K562 (cell line): ENCODE results near the gene PWWP2A. TPM values are rescaled to one million over a fixed set of nuclear protein-coding genes. Genes with fewer than 3 reads are reported as not detected.

ENCODE experiments used
- ATAC-seq: fragments of 200-7000 bp; cut with Tn5 transposase; 3 replicates; pipeline ENCODE4 v1.9.1; 2020; ENCODE audit warnings: moderate library complexity
- BruUV-seq: library from RNA; stranded (reverse); fragments of 400-500 nt; replicated peaks from 2 replicates; lab custom pipeline; 2021; lab: Mats Ljungman, UMichigan
- CTCF ChIA-PET: fragments of 300-600 bp; formaldehyde crosslinking; extraction: SDS; loops from one replicate; lab custom pipeline; 2021; ENCODE audit warnings: low intra/inter-chr PET ratio; lab: Yijun Ruan, JAX
- POLR2A ChIA-PET: fragments of 300-600, 350-650 bp; sonication (Branson Sonifier 250); formaldehyde crosslinking; extraction: SDS; loops from one replicate; lab custom pipeline; 2021; ENCODE audit warnings: antibody characterized with exemption, inconsistent platforms; lab: Yijun Ruan, JAX
- DNase-seq, 4 experiments: peaks; one replicate each; pipeline versions ENCODE4 v3.0.0 to v3.0.0-alpha.2; 2011 to 2018; ENCODE audit warnings: low spot score in 3 of 4, mixed read lengths in 3 of 4; ENCODE audit errors: extremely low read depth in 1 of 4
- FAIRE-seq: peaks from 2 replicates; lab custom pipeline; 2011; peaks lifted over from hg19 to GRCh38; lab: Jason Lieb, UNC
- H2AFZ ChIP-seq: 2 replicates; pipeline ENCODE4 v1.6.0; 2011; ENCODE audit warnings: low read depth, low read length, control low read depth, inconsistent platforms
- H3K27ac ChIP-seq: fragments of 200-600 bp; 3 replicates; pipeline ENCODE4 v1.8.0; 2011; ENCODE audit warnings: low read depth, mild to moderate bottlenecking, control low read depth, inconsistent platforms, low read length, moderate library complexity, mixed read lengths; ENCODE audit errors: extremely low read depth
- H3K27me3 ChIP-seq, 2 experiments: fragments of 300-600 bp in 1 of 2; 2 replicates in 1 of 2; 3 replicates in 1 of 2; pipeline versions ENCODE4 v1.6.0 to v1.8.0; 2011; ENCODE audit warnings: inconsistent platforms in 2 of 2, low read length in 2 of 2, mild to moderate bottlenecking in 1 of 2, mixed read lengths in 1 of 2, moderate library complexity in 1 of 2; ENCODE audit not compliant: control insufficient read depth in 2 of 2, insufficient read depth in 2 of 2
- H3K36me3 ChIP-seq: fragments of 300-600 bp; 3 replicates; pipeline ENCODE4 v1.8.0; 2011; ENCODE audit warnings: mild to moderate bottlenecking, low read length, inconsistent platforms; ENCODE audit not compliant: control insufficient read depth, insufficient read depth
- H3K4me1 ChIP-seq, 2 experiments: fragments of 200-600 bp in 1 of 2; replicated peaks in 1 of 2; 2 replicates in 1 of 2; 3 replicates in 1 of 2; pipeline versions ENCODE4 v1.5.1 to v1.8.0; 2011; ENCODE audit warnings: inconsistent platforms in 2 of 2, low read length in 2 of 2, mild to moderate bottlenecking in 1 of 2, mixed read lengths in 1 of 2, moderate library complexity in 1 of 2; ENCODE audit not compliant: control insufficient read depth in 2 of 2, insufficient read depth in 2 of 2
- H3K4me2 ChIP-seq: 2 replicates; pipeline ENCODE4 v1.6.1; 2011; ENCODE audit warnings: low read length, control low read depth, inconsistent platforms, mixed read lengths; ENCODE audit not compliant: insufficient read depth
- H3K4me3 ChIP-seq: fragments of 200-600 bp; sonication (generic), shearing (Covaris generic); 2 replicates; pipeline ENCODE4 v1.5.1; 2016; ENCODE audit warnings: control low read depth, inconsistent platforms
- H3K79me2 ChIP-seq: fragments of 200-600 bp; 3 replicates; pipeline ENCODE4 v1.8.0; 2011; ENCODE audit warnings: low read length, inconsistent platforms; ENCODE audit not compliant: control insufficient read depth, insufficient read depth
- H3K9ac ChIP-seq, 2 experiments: 2 replicates each; pipeline versions ENCODE4 v1.6.0 to v1.6.1; 2011; ENCODE audit warnings: low read depth in 2 of 2, low read length in 2 of 2, control low read depth in 1 of 2, inconsistent platforms in 1 of 2, mild to moderate bottlenecking in 1 of 2, mixed read lengths in 1 of 2; ENCODE audit not compliant: insufficient read depth in 1 of 2
- H3K9me1 ChIP-seq: one replicate; pipeline ENCODE4 v1.6.0; 2011; ENCODE audit warnings: inconsistent platforms, mild to moderate bottlenecking, low read length, moderate library complexity; ENCODE audit not compliant: control insufficient read depth, insufficient read depth
- H3K9me3 ChIP-seq: replicated peaks from 2 replicates; pipeline ENCODE4 v1.5.1; 2011; ENCODE audit warnings: low read depth, low read length, inconsistent platforms; ENCODE audit not compliant: control insufficient read depth, insufficient read depth
- H4K20me1 ChIP-seq: replicated peaks from 2 replicates; pipeline ENCODE4 v1.6.1; 2011; ENCODE audit warnings: low read length, inconsistent platforms, mixed read lengths; ENCODE audit not compliant: control insufficient read depth, insufficient read depth
- JUND ChIP-seq, 2 experiments: IDR thresholded peaks; 2 replicates in 1 of 2; 3 replicates in 1 of 2; pipeline ENCODE4 v1.6.1; 2011; ENCODE audit warnings: borderline replicate concordance in 2 of 2, low read depth in 2 of 2, low read length in 2 of 2, improper control_type of control experiment in 1 of 2, missing biosample characterization in 1 of 2, missing genetic modification characterization in 1 of 2, missing genetic modification reagents in 1 of 2
- WGBS: fragments of 100-300 bp; shearing (Covaris generic); methylation state at CpG from one replicate; pipeline ENCODE4 v1.1.6; 2016; ENCODE audit warnings: low coverage, mixed read lengths; ENCODE audit not compliant: insufficient coverage; ENCODE audit errors: missing lambda C conversion rate; 5-methylcytosine and 5-hydroxymethylcytosine counted together
- in situ Hi-C: fragments of 300-500 bp; cut with MboI; formaldehyde crosslinking; loops from 4 replicates; pipeline ENCODE4 v1.15.0; 2018; ENCODE audit warnings: inconsistent platforms, mixed read lengths
- intact Hi-C: fragments of 100-400 bp; cut with micrococcal nuclease; formaldehyde crosslinking; loops from 2 replicates; pipeline ENCODE4 v1.14.2; 2022
- polyA plus RNA-seq, 8 experiments: library from polyadenylated mRNA; depleted of rRNA in 4 of 8; stranded (reverse) in 5 of 8; unstranded in 3 of 8; fragments of >200 nt; fragmentation: Nextera tagmentation in 2 of 8; fragmentation: Illumina TruSeq in 1 of 8; extraction: Ambion mirVana in 2 of 8; extraction: Trizol in 1 of 8; gene quantifications; 2 replicates each; pipeline versions ENCODE4 v1.2.1 to v1.2.3, GENCODE V29; 2011 to 2014; ENCODE audit warnings: inconsistent platforms in 1 of 8, missing spikeins in 1 of 8
- total RNA-seq, 7 experiments: library from RNA; depleted of rRNA in 6 of 7; stranded (reverse); fragments of >200 nt in 6 of 7; fragmentation: Illumina TruSeq in 2 of 7; extraction: Trizol in 2 of 7; gene quantifications; 2 replicates each; pipeline versions ENCODE4 v1.2.1 to v1.2.3, GENCODE V29; 2011 to 2021; ENCODE audit warnings: low replicate concordance in 1 of 7
- TF ChIP-seq, protein P1 (sequence below): fragments of 250-450 bp; sonication (Bioruptor Pico); IDR thresholded peaks from 2 replicates; pipeline ENCODE4 v1.4.0; 2020; ENCODE audit warnings: mild to moderate bottlenecking, moderate library complexity
- TF ChIP-seq, protein P2 (sequence below), 2 experiments: fragments of 450-650 bp in 1 of 2; sonication (generic) in 1 of 2; formaldehyde crosslinking in 1 of 2; IDR thresholded peaks in 1 of 2; conservative IDR thresholded peaks in 1 of 2; 2 replicates each; pipeline versions ENCODE4 v1.6.1 to v1.8.1; 2016 to 2023; ENCODE audit warnings: mild to moderate bottlenecking in 2 of 2, moderate library complexity in 2 of 2, inconsistent platforms in 1 of 2, missing genetic modification reagents in 1 of 2

PWWP2A gene
- total and polyA plus RNA-seq, 9 of the 15 experiments (the other 6 are each of a cell fraction or from before 2014, with no cell fraction given) = 2.7 to 26.3 (median 14.6) TPM

DNA sequence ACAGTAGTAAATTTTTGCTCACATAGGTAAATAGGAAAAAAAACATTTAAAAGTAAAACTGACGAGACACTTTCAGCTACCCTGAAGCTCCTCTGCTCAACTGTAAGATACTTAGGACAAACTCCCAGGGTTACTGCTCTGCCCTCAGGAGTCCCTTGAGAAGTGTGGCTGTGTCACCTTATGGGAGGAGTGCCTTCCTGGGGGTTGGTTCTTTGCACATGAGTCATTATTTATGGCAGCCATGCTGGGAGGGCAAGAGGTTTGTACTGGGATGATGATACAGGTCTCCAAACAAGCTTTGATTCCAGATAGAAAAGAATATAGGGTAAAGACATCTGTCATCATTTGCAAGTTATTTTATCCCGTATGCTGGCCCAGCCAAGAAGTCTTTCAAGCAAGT, 64.4 kb downstream of the PWWP2A start:
- ATAC-seq = peak; percentile 68; the same call in 2 of the 3 replicates
- H4K20me1 ChIP-seq = no peaks in the 10 kb centered on the region
- H3K4me1 ChIP-seq = no peaks in the 10 kb centered on the region
- TF ChIP-seq, protein P1, sequence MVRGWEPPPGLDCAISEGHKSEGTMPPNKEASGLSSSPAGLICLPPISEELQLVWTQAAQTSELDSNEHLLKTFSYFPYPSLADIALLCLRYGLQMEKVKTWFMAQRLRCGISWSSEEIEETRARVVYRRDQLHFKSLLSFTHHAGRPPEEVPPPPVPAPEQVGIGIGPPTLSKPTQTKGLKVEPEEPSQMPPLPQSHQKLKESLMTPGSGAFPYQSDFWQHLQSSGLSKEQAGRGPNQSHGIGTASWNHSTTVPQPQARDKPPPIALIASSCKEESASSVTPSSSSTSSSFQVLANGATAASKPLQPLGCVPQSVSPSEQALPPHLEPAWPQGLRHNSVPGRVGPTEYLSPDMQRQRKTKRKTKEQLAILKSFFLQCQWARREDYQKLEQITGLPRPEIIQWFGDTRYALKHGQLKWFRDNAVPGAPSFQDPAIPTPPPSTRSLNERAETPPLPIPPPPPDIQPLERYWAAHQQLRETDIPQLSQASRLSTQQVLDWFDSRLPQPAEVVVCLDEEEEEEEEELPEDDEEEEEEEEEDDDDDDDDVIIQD (CRISPR knock-in tag) = no peak
- TF ChIP-seq JUND (IDR thresholded peaks at IDR 0.05; ENCODE audit: borderline replicate concordance, low read depth, low read length) (0 out of 2 replicates have a peak, but pooled peaks have one; percentile 9), JUND (tag; IDR thresholded peaks at IDR 0.05; ENCODE audit: borderline replicate concordance, low read depth, low read length) (no peak)
- TF ChIP-seq, protein P2, sequence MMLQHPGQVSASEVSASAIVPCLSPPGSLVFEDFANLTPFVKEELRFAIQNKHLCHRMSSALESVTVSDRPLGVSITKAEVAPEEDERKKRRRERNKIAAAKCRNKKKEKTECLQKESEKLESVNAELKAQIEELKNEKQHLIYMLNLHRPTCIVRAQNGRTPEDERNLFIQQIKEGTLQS (IDR thresholded peaks at IDR 0.05) = 0 out of 2 replicates have a peak, but pooled peaks have one; percentile 30
- TF ChIP-seq, protein P2 (CRISPR knock-in tag; conservative IDR thresholded peaks at IDR 0.05) = no peak
- TF ChIP-seq, all 486 proteins: peak for 2
- Histone ChIP-seq H3K36me3 (peaks cover 74% of the 10 kb centered on the region), H3K9me1 (no peaks in the 10 kb centered on the region), H3K9me3 (no peaks in the 10 kb centered on the region), H3K27ac (no peak overlapping the region), H3K9ac (no peak overlapping the region), H2AFZ (no peak overlapping the region), H3K79me2 (no peaks in the 10 kb centered on the region), H3K4me2 (no peak overlapping the region), H3K4me3 (no peak overlapping the region), H3K27me3 (no peaks in the 10 kb centered on the region)
- FAIRE-seq (no peak), DNase-seq (peak; percentile 5 to 35 (median 27))
- ChIA-PET POLR2A (interaction anchor here (1.0 to 1.3 kb wide), 2 partner anchors 11 to 12 kb away, joined by 3 to 6 read pairs; no protein-coding TSS in a partner anchor), CTCF (no interaction called here)
- no TSS peak for BruUV-seq
- 94% methylated on average over 2 of the region's 2 CpGs for WGBS
- intact Hi-C loops = no loop called here
- in situ Hi-C loops = no loop called here
